Endothelial cell of umbilical vein (primary cell): ENCODE results near the gene ZNF207.

Experiments
- CTCF ChIP-seq, 2 donors: IDR thresholded peaks; 1 replicate in 1 of 2; 2 replicates in 1 of 2; pipeline ENCODE4 v1.5.1; 2011; ENCODE audit warnings: low read length in 2 of 2, mild to moderate bottlenecking in 2 of 2, moderate library complexity in 2 of 2, control low read depth in 1 of 2, inconsistent platforms in 1 of 2, low read depth in 1 of 2; ENCODE audit not compliant: insufficient read depth in 1 of 2; ENCODE audit errors: extremely low read depth in 1 of 2
- EZH2 ChIP-seq: IDR thresholded peaks from 2 replicates; pipeline ENCODE4 v1.6.1; 2012; ENCODE audit warnings: borderline replicate concordance, low read depth, mild to moderate bottlenecking, moderate library complexity, low read length, inconsistent platforms; ENCODE audit not compliant: severe bottlenecking
- GATA2 ChIP-seq: IDR thresholded peaks from 2 replicates; pipeline ENCODE4 v1.7.0; 2011; ENCODE audit warnings: low read depth, mild to moderate bottlenecking, moderate library complexity, mixed read lengths, low read length; ENCODE audit not compliant: insufficient read length, insufficient read depth
- POLR2A ChIP-seq: IDR thresholded peaks from 2 replicates; pipeline ENCODE4 v1.6.1; 2012; ENCODE audit warnings: low read depth, mild to moderate bottlenecking, control low read depth, low read length
- POLR2AphosphoS5 ChIP-seq: IDR thresholded peaks from 2 replicates; pipeline ENCODE4 v1.6.1; 2012; ENCODE audit warnings: low read depth, mild to moderate bottlenecking, control low read depth, low read length, moderate library complexity; ENCODE audit not compliant: insufficient read depth

- TF ChIP-seq CTCF (IDR thresholded peaks at IDR 0.05; ENCODE audit: extremely low read depth in 1 of 2, insufficient read depth in 1 of 2, low read depth in 1 of 2, low read length in 2 of 2) (no peak), GATA2 (no peak), EZH2 (no peak), POLR2AphosphoS5 (no peak), POLR2A (no peak)
Observed at GRCh38 chr17:32315171-32315570, 34.8 kb upstream of the ZNF207 start.
